LNCaP clone FGC (cell line): ENCODE data around the gene TEX19.
"Not testable (repeated sequence)": the region's sequence is repeated elsewhere in the genome, so short reads cannot be mapped to it uniquely, and the experiment has no call there.

Experiments used
- DNase-seq: peaks from one replicate; pipeline ENCODE4 v3.0.0-alpha.2; 2011; ENCODE audit warnings: low read depth
- H3K4me3 ChIP-seq: 2 replicates; pipeline ENCODE4 v1.5.1; 2011; ENCODE audit warnings: mild to moderate bottlenecking, low read depth, low read length, control low read depth
- CTCF ChIP-seq: IDR thresholded peaks from 2 replicates; pipeline ENCODE4 v1.5.1; 2012; ENCODE audit warnings: mild to moderate bottlenecking; ENCODE audit not compliant: control insufficient read depth, insufficient read depth; ENCODE audit errors: extremely low read depth

The TEX19 gene

GRCh38 chr17:82407255-82407654, 48.2 kb downstream of the TEX19 start:
- no peak for DNase-seq
- no peak overlapping the region for H3K4me3 ChIP-seq
- TF ChIP-seq CTCF: no peak

- no peak for TF ChIP-seq CTCF
- DNase-seq: no peak
- no peak overlapping the region for H3K4me3 ChIP-seq
Observed at GRCh38 chr17:82408288-82408937, 49.4 kb downstream of the TEX19 start.

- no peak for DNase-seq
- no peak for TF ChIP-seq CTCF
- no peak overlapping the region for H3K4me3 ChIP-seq
Observed at GRCh38 chr17:82408938-82409318, 49.9 kb downstream of the TEX19 start.

GRCh38 chr17:82410014-82410716, 51.1 kb downstream of the TEX19 start:
- no peak for TF ChIP-seq CTCF
- H3K4me3 ChIP-seq: no peak overlapping the region
- DNase-seq: no peak

GRCh38 chr17:82411396-82412053, 52.5 kb downstream of the TEX19 start:
- H3K4me3 ChIP-seq: no peak overlapping the region
- no peak for DNase-seq
- TF ChIP-seq CTCF: no peak

GRCh38 chr17:82412081-82412480, 53.0 kb downstream of the TEX19 start:
- not testable (repeated sequence) for H3K4me3 ChIP-seq, DNase-seq
